Measurements from ENCODE around the gene ARL8A. TPM values are rescaled to one million over a fixed set of nuclear protein-coding genes. Genes with fewer than 3 reads are reported as not detected.

ARL8A gene
- total RNA-seq, 1 donor from 2014 or later = 30.3 TPM

- no peak for FAIRE-seq
- Histone ChIP-seq H3K27me3 (ENCODE audit: control insufficient read depth, insufficient read depth, low read length) (no peaks in the 10 kb centered on the region), H3K36me3 (ENCODE audit: control insufficient read depth, insufficient read depth, low read length) (no peaks in the 10 kb centered on the region), H3K4me3 (ENCODE audit: low read depth, low read length) (no peak overlapping the region)
- DNase-seq (ENCODE audit: low read depth) = no peak
- TF ChIP-seq CTCF (IDR thresholded peaks at IDR 0.05; ENCODE audit: insufficient read depth, low read length, severe bottlenecking) = no peak
These were observed 32.7 kb upstream of the ARL8A start for GRCh38 chr1:202176949-202177927.

GRCh38 chr1:202173993-202174392 lies 29.5 kb upstream of the ARL8A start:
- DNase-seq (ENCODE audit: low read depth) = no peak
- H3K27me3 ChIP-seq (ENCODE audit: control insufficient read depth, insufficient read depth, low read length) = no peaks in the 10 kb centered on the region
- no peaks in the 10 kb centered on the region for H3K36me3 ChIP-seq (ENCODE audit: control insufficient read depth, insufficient read depth, low read length)
- no peak for TF ChIP-seq CTCF (IDR thresholded peaks at IDR 0.05; ENCODE audit: insufficient read depth, low read length, severe bottlenecking)
- FAIRE-seq = no peak
- H3K4me3 ChIP-seq (ENCODE audit: low read depth, low read length) = no peak overlapping the region

- FAIRE-seq (no peak), DNase-seq (ENCODE audit: low read depth) (no peak)
- Histone ChIP-seq H3K4me3 (ENCODE audit: low read depth, low read length) (no peak overlapping the region), H3K36me3 (ENCODE audit: control insufficient read depth, insufficient read depth, low read length) (no peaks in the 10 kb centered on the region), H3K27me3 (ENCODE audit: control insufficient read depth, insufficient read depth, low read length) (peaks cover 4% of the 10 kb centered on the region)
- no peak for TF ChIP-seq CTCF (IDR thresholded peaks at IDR 0.05; ENCODE audit: insufficient read depth, low read length, severe bottlenecking)
These were observed 27.4 kb upstream of the ARL8A start for GRCh38 chr1:202172015-202172355.

- no peak for TF ChIP-seq CTCF (IDR thresholded peaks at IDR 0.05; ENCODE audit: insufficient read depth, low read length, severe bottlenecking)
- Histone ChIP-seq H3K4me3 (ENCODE audit: low read depth, low read length) (no peak overlapping the region), H3K27me3 (ENCODE audit: control insufficient read depth, insufficient read depth, low read length) (peaks cover 4% of the 10 kb centered on the region), H3K36me3 (ENCODE audit: control insufficient read depth, insufficient read depth, low read length) (no peaks in the 10 kb centered on the region)
- DNase-seq (ENCODE audit: low read depth) (no peak), FAIRE-seq (no peak)
These were observed 26.9 kb upstream of the ARL8A start for GRCh38 chr1:202171292-202172014.

- DNase-seq (ENCODE audit: low read depth) = no peak
- H3K27me3 ChIP-seq (ENCODE audit: control insufficient read depth, insufficient read depth, low read length) = peaks cover 4% of the 10 kb centered on the region
- FAIRE-seq = no peak
- no peak for TF ChIP-seq CTCF (IDR thresholded peaks at IDR 0.05; ENCODE audit: insufficient read depth, low read length, severe bottlenecking)
- no peak overlapping the region for H3K4me3 ChIP-seq (ENCODE audit: low read depth, low read length)
- H3K36me3 ChIP-seq (ENCODE audit: control insufficient read depth, insufficient read depth, low read length) = no peaks in the 10 kb centered on the region
These were observed 26.2 kb upstream of the ARL8A start for GRCh38 chr1:202170726-202171125.

All from bronchial epithelial cell (primary cell).